ENCODE measurements around the gene DCAF4. TPM values are rescaled to one million over a fixed set of nuclear protein-coding genes. Genes with fewer than 3 reads are reported as not detected.
A peak's percentile ranks its signal among the peaks of the same experiment; 100 is the strongest.

DCAF4 gene
- 14.0 and 19.4 TPM in 2 replicates for total RNA-seq (2014; rRNA removed; shearing (Covaris generic))

DNA sequence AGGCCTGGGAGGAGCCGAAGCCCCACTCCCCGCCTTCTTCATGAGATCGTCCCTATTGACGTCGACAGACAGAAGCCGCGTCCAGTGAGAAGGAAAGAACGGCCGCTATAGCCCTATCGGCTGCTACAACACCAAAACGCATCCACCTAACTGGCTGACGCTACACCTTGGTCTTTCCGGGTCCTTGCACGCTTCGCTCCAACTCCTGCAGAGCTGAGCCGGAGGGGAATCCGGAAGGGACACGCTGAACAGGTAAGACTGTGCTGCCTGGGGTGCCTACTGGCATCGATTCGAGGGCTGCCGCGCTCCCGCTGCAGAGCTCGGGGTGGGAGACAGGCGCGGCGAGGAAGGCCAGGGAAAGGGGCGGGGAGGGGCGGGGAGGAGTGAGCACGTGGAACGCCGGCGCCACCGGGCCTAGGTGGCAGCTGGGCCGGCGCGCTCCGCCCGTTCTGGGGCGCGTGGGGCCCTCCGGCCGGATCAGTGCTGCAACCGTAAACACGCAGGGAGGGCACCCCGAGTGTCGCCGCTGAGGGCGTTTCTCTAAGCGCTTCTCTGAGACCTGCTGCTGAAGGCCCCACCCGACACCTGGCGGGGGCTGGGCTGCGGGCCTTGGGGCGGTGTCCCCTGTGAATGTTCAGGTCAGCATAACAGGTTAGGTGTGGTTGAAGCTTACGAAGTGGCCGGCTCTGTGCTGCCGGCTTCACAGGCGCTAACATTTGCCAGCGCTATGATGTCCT is at the start of gene DCAF4:
TSS of gene DCAF4 (plus strand) at position 173 of the 737 bp plus-strand sequence. CDS start 11,515 bp downstream, outside the sequence.
- DNase-seq (ENCODE audit: low spot score) = peak; percentile 97

DNA sequence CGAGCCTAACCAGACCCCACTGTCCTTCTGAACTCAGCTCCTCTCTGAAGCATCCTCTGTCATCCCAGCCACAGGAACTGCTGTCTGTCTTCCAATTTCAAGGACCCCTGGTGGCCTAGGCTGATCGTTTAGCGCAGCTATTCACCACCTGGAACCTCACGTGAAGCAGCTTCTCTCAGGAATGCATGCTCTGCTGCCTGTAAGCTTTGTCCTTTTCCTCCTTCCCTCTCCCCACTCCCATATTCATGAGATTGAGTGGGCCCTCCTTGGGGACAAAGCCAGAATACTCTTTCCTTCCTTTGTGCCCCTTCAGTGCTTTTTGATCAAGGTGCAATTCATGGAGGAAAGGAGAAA is 49.6 kb upstream of the DCAF4 start:
- DNase-seq (ENCODE audit: low spot score) = no peak

- no peak for DNase-seq (ENCODE audit: low spot score)
Observed at GRCh38 chr14:72878746-72879145, 47.5 kb upstream of the DCAF4 start.

DNA sequence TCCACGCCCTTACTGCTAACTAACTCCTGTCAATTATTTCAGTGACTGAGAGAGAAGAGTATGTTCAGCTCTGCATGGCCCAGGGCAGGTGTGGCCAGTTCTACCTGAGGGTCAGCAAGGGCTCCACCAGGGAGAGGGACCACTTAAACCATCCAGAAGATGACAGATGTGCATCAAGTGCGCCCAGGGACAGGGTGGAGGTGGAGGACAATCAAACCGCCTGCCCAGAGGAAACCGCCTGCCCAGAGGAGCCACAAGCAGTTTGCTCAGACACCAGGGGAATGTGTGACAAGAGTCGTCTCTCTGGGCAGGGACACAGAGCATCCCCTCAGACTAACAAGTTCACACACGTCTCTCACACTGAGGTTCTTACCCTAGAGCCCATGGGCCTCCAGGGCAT is 46.8 kb upstream of the DCAF4 start:
- DNase-seq (ENCODE audit: low spot score) = no peak

GRCh38 chr14:72880164-72880563 is 46.1 kb upstream of the DCAF4 start:
- DNase-seq (ENCODE audit: low spot score) = no peak

GRCh38 chr14:72880820-72881219 is 45.4 kb upstream of the DCAF4 start:
- DNase-seq (ENCODE audit: low spot score) = no peak

GRCh38 chr14:72881543-72881942 is 44.7 kb upstream of the DCAF4 start:
- no peak for DNase-seq (ENCODE audit: low spot score)

DNA sequence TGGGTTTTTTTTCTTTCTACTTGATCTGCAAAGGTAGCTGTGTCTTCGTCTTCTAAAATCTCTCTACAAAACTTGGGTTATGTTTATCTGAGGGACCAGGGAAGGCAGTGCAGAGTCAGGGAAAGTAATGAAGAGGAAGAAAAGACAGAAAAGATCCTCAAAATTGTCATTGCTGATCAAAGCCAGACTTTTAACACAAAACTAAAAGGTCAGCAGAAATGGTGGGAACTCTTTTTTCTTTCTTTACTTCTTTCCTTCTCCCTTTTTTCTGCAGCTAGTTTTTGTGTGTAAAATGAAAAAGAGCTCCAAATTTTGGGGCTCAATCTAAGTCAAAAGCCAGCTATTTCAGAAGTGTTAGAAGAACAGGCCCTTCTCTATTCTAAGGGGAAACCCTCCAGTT is 44.2 kb upstream of the DCAF4 start:
- DNase-seq (ENCODE audit: low spot score) = no peak

GRCh38 chr14:72882463-72882862 is 43.8 kb upstream of the DCAF4 start:
- no peak for DNase-seq (ENCODE audit: low spot score)

DNA sequence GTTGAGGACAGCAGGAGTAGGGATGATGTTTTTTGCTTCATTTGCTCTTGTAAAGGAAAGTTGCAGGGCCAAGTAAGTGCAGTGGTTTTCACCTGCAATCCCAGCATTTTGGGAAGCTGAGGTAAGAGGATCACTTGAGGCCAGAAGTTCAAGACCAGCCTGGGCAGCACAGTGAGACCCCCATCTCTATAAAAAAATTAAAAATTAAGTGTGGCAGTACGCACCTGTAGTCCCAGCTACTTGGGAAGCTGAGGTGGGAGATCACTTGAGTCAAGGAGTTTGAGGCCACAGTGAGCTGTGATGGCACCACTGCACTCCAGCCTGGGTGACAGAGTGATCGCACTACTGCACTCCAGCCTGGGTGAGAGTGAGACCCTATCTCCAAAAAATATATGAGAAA is 43.2 kb upstream of the DCAF4 start:
- no peak for DNase-seq (ENCODE audit: low spot score)

DNA sequence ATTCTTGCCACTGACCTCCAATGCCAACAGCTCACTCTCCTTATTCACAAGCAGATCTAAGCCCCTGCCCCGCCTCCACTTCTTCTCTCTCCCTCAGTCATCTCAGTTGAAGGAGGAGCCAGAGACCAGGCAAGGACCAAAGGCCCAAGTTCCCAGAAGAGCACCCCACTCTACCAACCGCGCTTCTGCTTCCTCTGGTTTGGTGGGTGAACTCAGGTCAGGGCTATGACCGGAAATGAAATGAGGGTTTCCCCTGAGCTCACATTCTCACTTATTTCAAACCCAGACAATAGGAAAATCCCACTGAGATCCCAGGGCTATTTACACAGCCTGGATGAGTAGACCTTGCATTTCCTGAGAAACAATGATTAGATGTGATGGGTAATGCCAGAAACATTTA is 42.3 kb upstream of the DCAF4 start:
- no peak for DNase-seq (ENCODE audit: low spot score)

DNA sequence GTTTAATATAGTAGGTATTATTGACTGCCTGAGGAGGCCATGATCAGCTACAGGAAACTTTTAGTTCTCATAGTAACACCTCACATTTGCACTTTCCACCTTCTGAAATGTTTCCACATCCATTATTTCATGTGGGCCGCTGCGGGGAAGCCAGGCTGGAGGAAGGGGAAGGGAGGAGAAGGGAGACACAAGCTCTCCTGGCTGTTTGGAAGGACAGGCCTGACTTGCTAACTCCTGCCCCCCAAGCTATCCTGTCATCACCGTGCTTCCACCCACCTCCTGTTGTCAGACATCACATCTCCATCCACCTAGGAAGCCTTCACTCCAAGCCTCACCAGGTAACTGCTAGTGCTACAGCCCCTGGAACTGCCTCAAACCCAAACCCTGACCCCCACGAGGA is 41.9 kb upstream of the DCAF4 start:
- no peak for DNase-seq (ENCODE audit: low spot score)

- DNase-seq (ENCODE audit: low spot score) = no peak
Observed at GRCh38 chr14:72887514-72887913, 38.8 kb upstream of the DCAF4 start.

DNA sequence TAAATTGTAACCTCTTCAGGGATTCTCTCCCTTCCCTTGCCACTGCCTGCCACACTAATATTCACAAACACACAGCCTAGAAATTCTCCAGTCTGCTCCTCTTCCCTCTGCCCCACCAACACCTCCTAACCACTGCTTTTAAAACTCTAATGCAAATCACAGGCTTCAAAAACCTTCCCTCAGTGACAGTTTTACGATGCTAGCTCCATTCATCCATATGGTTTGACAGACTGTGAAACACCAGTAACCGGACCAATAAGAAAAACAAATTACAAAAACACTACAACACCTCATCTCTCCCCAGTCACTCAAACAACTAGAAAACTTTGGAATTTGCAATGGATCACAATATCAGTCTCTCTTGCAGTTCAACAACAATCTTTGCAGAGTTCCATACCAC is 38.1 kb upstream of the DCAF4 start:
- DNase-seq (ENCODE audit: low spot score) = no peak

DNA sequence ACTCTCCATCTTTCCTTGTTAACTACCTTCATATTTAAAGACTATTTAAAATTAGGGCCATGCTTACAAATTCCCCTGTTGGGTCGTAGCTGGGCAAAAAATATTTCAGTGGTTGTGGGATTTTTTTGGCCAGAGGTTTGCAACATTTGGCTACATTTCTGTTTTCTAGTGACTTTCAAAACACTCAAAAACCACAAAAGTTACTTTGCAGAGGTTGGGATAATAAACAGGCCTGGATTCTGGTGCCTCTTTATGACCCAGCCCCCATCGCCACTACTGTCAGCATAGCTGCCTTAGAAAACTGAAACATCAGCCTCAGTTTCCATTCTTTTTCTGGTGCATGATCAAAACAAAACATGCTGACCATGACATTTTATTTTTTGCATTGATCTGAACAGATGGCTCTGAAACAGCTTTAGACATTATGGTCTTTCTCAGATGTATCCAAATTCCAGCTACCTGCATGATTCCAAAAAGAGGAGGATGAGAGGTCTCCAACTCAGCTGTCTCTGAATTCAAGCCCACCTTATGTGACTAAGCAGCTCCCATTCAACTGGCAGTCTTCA is 37.5 kb upstream of the DCAF4 start:
- no peak for DNase-seq (ENCODE audit: low spot score)

- no peak for DNase-seq (ENCODE audit: low spot score)
Observed at GRCh38 chr14:72889366-72889765, 36.9 kb upstream of the DCAF4 start.

- DNase-seq (ENCODE audit: low spot score) = no peak
Observed at GRCh38 chr14:72891666-72892102, 34.6 kb upstream of the DCAF4 start.

- no peak for DNase-seq (ENCODE audit: low spot score)
Observed at GRCh38 chr14:72892103-72892878, 34.0 kb upstream of the DCAF4 start.

DNA sequence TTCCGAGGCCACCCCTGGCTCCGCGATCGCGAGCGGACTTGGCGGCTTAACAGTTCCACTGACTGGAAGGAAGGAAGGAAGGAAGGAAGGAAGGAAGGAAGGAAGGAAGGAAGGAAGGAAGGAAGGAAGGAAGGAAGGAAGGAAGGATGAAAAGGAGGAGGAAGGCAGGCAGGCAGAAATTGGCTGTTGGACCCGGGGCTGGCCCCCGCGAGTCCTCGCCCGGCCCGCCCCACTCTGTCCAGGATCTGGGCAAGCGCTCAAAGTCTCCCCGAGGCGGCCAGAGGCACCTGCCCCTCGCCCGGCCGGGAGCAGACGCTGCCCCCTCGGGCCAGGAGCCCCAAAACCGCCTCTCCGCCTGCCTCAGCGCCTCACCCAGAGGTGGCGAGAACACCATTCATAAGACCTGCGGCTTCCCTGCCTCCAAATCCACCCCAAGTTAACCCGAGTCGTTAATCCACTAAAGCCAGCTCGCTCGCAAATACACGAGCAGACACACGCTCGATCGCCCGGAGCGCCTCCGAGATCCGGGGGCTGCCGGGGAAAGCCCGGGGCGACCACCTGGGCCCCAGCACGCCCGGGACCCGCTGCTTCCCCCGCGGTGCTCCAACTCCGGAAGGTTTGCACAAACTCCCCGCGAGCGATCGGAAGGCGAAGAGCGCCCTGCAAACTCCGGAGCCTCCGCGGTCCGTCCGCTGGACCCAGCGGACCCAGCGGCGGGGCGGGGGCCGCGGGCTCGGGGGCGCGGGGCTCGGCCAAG is 33.2 kb upstream of the DCAF4 start:
- DNase-seq (ENCODE audit: low spot score) = no peak

DNA sequence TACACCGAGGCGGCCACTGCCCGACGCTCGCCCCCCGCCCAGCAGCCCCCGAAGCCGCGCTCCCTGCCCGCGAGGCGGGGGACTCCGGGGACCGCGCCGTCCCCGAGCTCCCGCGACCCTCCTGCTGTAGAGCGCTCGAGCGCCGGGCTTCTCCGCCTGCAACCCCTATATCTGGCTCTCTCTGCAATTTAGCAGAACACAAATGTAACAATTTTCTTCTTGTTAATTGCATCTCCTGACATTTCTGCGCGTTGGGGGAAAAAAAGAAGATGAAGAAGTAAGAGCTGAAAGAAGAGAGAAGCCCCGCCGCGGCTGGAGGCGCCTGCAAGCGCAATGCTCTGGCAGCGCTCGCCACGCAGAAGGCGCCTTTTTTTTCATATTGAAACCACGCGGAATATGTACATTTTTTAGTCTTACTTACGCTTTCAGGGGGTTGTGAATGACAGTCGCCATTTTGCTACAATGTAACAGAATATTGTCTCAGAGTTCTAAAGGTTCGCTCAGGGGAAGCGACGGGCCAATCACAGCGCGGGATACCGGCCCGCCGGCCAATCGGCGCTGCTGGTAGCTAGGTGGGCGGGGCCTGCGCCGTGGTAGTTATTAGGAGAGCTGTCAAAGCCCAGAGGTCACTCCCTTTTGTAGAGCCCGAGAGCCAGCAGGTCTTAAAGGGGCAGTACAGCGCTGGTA is 32.5 kb upstream of the DCAF4 start, which contains the start of gene DPF3:
TSS of gene DPF3 (minus strand) at position 466 of the 687 bp plus-strand sequence. CDS start at position 453, 13 bp downstream.
- peak; percentile 90 for DNase-seq (ENCODE audit: low spot score)

DNA sequence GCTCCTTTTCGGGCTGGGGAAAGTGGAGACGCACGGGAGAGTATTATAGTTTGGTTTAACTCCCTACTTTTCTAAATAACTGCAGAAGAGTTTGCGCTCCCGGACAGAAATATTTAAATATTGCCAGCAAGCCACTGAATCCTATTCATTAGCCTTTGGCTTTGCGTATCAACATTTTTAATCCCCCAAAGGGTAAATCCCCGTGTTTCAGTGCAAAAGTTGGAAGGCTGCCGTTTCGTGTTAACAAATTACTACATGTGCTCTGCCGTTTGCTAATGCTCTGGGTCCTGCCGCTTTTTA is 32.0 kb upstream of the DCAF4 start:
- no peak for DNase-seq (ENCODE audit: low spot score)
